GM12875 (cell line): ENCODE measurements around the gene SRSF8.

Experiments
- H3K4me3 ChIP-seq: one replicate; pipeline ENCODE4 v1.5.1; 2011; ENCODE audit warnings: low read depth, low read length, control low read depth
- CTCF ChIP-seq: IDR thresholded peaks from 2 replicates; pipeline ENCODE4 v1.5.1; 2011; ENCODE audit warnings: low read depth, mild to moderate bottlenecking, control low read depth, inconsistent platforms, low read length, moderate library complexity, borderline replicate concordance; ENCODE audit not compliant: insufficient read depth

SRSF8 gene

GRCh38 chr11:95088946-95089619 is 22.4 kb downstream of the SRSF8 start:
- no peak for TF ChIP-seq CTCF
- H3K4me3 ChIP-seq, result peak overlapping the region; percentile 90

- no peak for TF ChIP-seq CTCF
- H3K4me3 ChIP-seq, result peak within 1 kb of the TSS; percentile 90
Observed at GRCh38 chr11:95089620-95090542, 23.2 kb downstream of the SRSF8 start, which contains the start of gene ENDOD1. Gene ENDOD1, plus strand, starts transcription at chr11:95089846. Its CDS starts 82 bp downstream, at chr11:95089928.

- H3K4me3 ChIP-seq, result no peak overlapping the region
- no peak for TF ChIP-seq CTCF
Observed at GRCh38 chr11:95091663-95092180, 25.0 kb downstream of the SRSF8 start.

- H3K4me3 ChIP-seq, result no peak overlapping the region
- TF ChIP-seq CTCF, result peak; percentile 68
Observed at GRCh38 chr11:95092549-95093324, 26.0 kb downstream of the SRSF8 start.

GRCh38 chr11:95093548-95093947 is 26.8 kb downstream of the SRSF8 start:
- H3K4me3 ChIP-seq, result no peak overlapping the region
- no peak for TF ChIP-seq CTCF

GRCh38 chr11:95095858-95096587 is 29.3 kb downstream of the SRSF8 start:
- no peak overlapping the region for H3K4me3 ChIP-seq
- TF ChIP-seq CTCF, result no peak
